Natural killer cell treated with Interleukin-12 subunit alpha and Interleukin-12 subunit beta and Interleukin-15 and Interleukin-18, amount 100 ng/mL, for 72 hours (primary cell): Measurements from ENCODE around the gene SH2B3. TPM values are rescaled to one million over a fixed set of nuclear protein-coding genes. Genes with fewer than 3 reads are reported as not detected.

Experiments
- ATAC-seq, 2 donors: fragments of 150-1000 bp; cut with Tn5 transposase in 1 of 2; sonication (Bioruptor Pico), chemical (Tn5 transposase) in 1 of 2; 2 replicates each; pipeline ENCODE4 v1.10.0; 2021
- DNase-seq: peaks from one replicate; pipeline ENCODE4 v3.0.0; 2022; ENCODE audit warnings: low spot score
- H3K27ac Mint-ChIP-seq, 2 donors: 1 replicate in 1 of 2; 2 replicates in 1 of 2; pipeline ENCODE4 v1.8.0; 2022; ENCODE audit warnings: mixed read lengths in 2 of 2, mild to moderate bottlenecking in 1 of 2, moderate library complexity in 1 of 2
- H3K27me3 Mint-ChIP-seq, 2 donors: 1 replicate in 1 of 2; 2 replicates in 1 of 2; pipeline ENCODE4 v1.8.0; 2022; ENCODE audit warnings: mixed read lengths in 2 of 2
- H3K36me3 Mint-ChIP-seq: one replicate; pipeline ENCODE4 v1.8.0; 2022; ENCODE audit warnings: mixed read lengths
- H3K4me1 Mint-ChIP-seq, 2 donors: 1 replicate in 1 of 2; 2 replicates in 1 of 2; pipeline ENCODE4 v1.8.0; 2022; ENCODE audit warnings: low read depth in 2 of 2, mixed read lengths in 2 of 2, mild to moderate bottlenecking in 1 of 2
- H3K4me3 Mint-ChIP-seq: one replicate; pipeline ENCODE4 v1.8.0; 2022; ENCODE audit warnings: mixed read lengths
- H3K9me3 Mint-ChIP-seq: 2 replicates; pipeline ENCODE4 v1.8.0; 2022; ENCODE audit warnings: mixed read lengths
- total RNA-seq, 2 donors: library from RNA; stranded (reverse); gene quantifications; one replicate each; pipeline ENCODE4 v1.2.3, GENCODE V29; 2022

The SH2B3 gene
- total RNA-seq, 2 donors from 2014 or later = 10.0 to 12.2 TPM

DNA sequence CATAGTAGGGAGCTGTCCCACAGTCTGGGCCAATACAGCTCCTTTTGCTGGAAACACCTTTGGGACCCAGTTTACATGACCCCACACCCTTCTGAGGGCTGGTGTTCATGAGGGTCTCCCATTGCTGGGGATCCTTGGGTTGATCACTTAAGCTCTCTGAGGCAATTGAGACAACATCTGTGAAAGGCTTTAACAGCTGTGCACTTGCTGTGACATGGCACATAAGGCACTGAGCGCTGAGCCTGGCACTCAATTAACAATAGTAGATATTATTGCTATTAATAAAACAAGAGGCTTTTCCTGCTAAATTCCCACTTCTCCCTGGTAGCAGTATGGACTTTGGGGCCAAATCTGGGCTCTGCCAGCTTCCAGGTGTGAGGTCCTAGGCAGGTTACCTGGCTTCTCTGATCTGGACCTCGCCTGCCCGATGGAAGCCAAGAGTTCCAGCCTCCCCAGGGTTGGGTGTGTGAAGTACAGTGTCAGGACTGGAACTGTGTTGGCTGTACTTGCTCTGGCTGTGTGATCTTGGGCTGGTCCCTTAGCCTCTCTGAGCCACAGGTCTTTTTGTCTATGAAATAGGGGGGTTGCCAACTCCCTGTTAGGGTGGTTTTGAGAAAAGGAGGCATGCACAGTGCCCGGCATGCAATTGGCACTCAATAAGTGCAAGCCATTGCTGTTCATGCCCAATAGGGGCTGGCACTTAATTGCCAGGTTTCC, 3.1 kb downstream of the SH2B3 start:
- H3K9me3 Mint-ChIP-seq = no peaks in the 10 kb centered on the region
- peak overlapping the region; percentile 42 for H3K4me3 Mint-ChIP-seq
- ATAC-seq (no peak), DNase-seq (no peak)
- peaks cover 0 to 6% of the 10 kb centered on the region in 2 donors for H3K27me3 Mint-ChIP-seq
- H3K4me1 Mint-ChIP-seq = peaks cover 53 to 61% of the 10 kb centered on the region in 2 donors
- no peaks in the 10 kb centered on the region for H3K36me3 Mint-ChIP-seq
- peak overlapping the region in 1 of 2 donors; percentile 51 for H3K27ac Mint-ChIP-seq

DNA sequence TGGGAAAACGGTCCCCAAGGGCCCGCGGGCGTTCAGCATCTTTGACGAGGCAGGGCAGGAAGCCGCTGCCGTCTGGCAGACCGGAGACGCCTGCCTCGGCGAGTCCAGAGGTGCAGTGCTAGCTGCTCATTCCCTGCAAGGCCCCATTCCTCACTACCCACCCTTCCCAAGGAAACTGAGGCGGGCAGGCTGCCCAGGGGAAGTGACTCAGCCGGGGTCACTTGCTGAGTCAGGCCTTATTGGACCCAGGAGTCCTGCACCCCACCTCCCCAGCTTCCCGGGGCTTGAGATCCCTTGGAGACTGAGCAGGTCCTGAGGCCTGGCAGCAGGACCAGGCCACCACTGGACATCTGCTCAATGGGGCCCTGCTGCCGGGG, 3.7 kb downstream of the SH2B3 start:
- Mint-ChIP-seq H3K27me3 (peaks cover 0 to under 1% of the 10 kb centered on the region in 2 donors), H3K36me3 (no peaks in the 10 kb centered on the region), H3K9me3 (no peaks in the 10 kb centered on the region), H3K4me3 (peak overlapping the region; percentile 42), H3K27ac (peak overlapping the region in 1 of 2 donors; percentile 51), H3K4me1 (peaks cover 48 to 57% of the 10 kb centered on the region in 2 donors)
- DNase-seq (no peak), ATAC-seq (no peak)

DNA sequence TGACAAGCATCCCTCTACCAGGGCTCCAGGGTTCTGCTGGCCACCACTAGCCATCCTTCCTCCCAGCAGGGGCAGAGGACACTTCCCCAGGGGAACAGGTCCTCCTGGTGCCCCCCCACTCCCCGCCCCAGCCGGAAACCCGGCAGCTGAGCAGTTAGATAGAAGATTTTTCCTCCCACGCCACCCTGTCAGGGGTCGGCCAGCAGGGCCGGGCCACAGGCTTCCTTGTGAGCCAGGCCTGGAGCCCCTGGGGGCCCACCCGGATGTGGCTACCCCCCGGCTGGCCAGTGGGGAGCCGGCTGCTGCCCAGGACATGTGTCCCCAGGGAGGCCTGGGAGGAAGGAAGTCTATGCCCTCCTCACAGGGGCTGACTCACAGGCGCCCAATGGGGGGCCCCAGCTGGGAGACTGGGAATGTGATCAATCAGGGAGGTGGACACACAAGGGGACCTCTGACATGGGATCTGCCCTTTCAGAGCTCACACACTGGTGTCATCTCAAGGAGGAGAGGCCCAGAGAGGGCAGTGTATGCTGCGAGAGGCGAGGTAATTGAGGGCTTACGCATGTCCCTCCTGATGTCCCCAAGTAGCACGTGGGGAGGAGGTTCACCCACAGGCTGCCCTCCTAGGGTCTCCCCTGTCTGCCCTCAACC, 4.2 kb downstream of the SH2B3 start:
- peak overlapping the region; percentile 39 for H3K4me3 Mint-ChIP-seq
- H3K27ac Mint-ChIP-seq = peak overlapping the region in 1 of 2 donors; percentile 51
- peaks cover 47 to 57% of the 10 kb centered on the region in 2 donors for H3K4me1 Mint-ChIP-seq
- no peak for DNase-seq
- no peaks in the 10 kb centered on the region for H3K27me3 Mint-ChIP-seq
- ATAC-seq = no peak
- no peaks in the 10 kb centered on the region for H3K9me3 Mint-ChIP-seq
- H3K36me3 Mint-ChIP-seq = no peaks in the 10 kb centered on the region

DNA sequence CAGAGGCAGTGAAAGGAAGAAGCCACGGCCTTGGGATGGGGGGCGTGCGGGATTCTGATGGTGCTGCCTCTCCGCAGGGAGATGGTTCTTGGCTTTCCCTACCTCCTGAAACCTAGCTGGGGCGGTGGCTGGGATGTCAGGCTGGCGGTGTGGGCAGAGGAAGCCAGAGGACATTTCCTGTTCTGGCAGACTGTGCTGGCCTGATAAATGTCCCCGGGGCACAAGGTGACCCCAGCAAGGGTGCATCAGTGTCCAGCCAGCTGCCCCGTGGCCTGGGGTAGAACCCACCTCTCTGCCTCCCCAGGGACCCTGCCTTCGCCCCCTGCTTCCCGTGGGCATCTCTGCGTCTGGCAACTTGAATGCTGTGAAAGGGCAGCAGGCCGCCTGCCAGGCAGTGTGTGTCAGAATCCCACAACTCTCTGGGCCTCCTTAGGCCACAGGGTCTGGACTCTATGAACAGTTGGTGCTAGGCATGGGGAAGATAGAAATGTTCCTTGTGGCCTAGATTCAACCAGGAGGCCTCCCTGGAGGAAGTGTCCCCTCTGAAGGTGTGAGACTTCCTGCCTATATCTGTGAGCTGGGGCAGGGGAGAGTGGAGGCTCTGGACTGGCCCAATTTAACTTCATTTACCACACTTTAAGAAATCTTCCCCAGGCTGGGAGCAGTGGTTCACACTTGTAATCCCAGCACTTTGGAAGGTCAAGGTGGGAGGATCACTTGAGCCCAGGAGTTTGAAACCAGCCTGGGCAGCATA, 4.9 kb downstream of the SH2B3 start:
- DNase-seq = no peak
- Mint-ChIP-seq H3K4me1 (peaks cover 50 to 60% of the 10 kb centered on the region in 2 donors), H3K36me3 (no peaks in the 10 kb centered on the region), H3K27ac (peak overlapping the region in 1 of 2 donors; percentile 51), H3K9me3 (no peaks in the 10 kb centered on the region), H3K4me3 (peak overlapping the region; percentile 39), H3K27me3 (no peaks in the 10 kb centered on the region)
- ATAC-seq = no peak

DNA sequence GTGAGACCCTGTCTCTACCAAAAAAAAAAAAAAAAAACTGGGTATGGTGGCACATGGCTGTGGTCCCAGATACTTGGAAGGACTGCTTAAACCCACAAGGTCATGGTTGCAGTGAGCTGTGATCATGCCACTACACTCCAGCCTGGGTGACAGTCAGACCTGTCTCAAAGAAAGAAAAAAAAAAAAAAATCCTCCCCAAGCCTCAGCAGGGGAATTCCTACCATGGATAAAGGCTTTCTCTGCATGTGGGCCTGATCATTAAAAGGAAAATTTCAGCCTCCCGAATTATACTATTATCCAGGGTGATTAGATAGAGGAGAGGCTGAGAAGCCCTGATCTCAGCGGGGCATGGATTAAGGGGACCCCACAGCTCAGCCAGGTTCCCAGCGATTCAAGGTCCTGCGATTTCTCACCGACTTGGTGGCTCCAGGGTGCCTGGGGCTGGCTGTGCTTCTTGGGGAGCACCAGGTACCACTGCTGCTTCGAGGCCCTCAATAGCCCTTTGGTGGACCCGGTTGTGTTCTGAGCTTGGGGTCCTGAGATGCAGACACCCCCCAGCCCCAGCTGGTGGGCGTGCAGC, 5.6 kb downstream of the SH2B3 start:
- no peak for DNase-seq
- H3K27ac Mint-ChIP-seq = no peak overlapping the region
- no peaks in the 10 kb centered on the region for H3K36me3 Mint-ChIP-seq
- no peak overlapping the region for H3K4me3 Mint-ChIP-seq
- peaks cover 50 to 63% of the 10 kb centered on the region in 2 donors for H3K4me1 Mint-ChIP-seq
- no peak for ATAC-seq
- H3K27me3 Mint-ChIP-seq = no peaks in the 10 kb centered on the region
- H3K9me3 Mint-ChIP-seq = no peaks in the 10 kb centered on the region

- peak overlapping the region; percentile 57 to 83 for H3K27ac Mint-ChIP-seq
- no peaks in the 10 kb centered on the region for H3K9me3 Mint-ChIP-seq
- H3K27me3 Mint-ChIP-seq = no peaks in the 10 kb centered on the region
- peaks cover 44 to 63% of the 10 kb centered on the region in 2 donors for H3K4me1 Mint-ChIP-seq
- peak overlapping the region; percentile 57 for H3K4me3 Mint-ChIP-seq
- no peak for DNase-seq
- H3K36me3 Mint-ChIP-seq = no peaks in the 10 kb centered on the region
- peak; percentile 42 to 59 for ATAC-seq
These were observed 6.5 kb downstream of the SH2B3 start for GRCh38 chr12:111412007-111412829.

DNA sequence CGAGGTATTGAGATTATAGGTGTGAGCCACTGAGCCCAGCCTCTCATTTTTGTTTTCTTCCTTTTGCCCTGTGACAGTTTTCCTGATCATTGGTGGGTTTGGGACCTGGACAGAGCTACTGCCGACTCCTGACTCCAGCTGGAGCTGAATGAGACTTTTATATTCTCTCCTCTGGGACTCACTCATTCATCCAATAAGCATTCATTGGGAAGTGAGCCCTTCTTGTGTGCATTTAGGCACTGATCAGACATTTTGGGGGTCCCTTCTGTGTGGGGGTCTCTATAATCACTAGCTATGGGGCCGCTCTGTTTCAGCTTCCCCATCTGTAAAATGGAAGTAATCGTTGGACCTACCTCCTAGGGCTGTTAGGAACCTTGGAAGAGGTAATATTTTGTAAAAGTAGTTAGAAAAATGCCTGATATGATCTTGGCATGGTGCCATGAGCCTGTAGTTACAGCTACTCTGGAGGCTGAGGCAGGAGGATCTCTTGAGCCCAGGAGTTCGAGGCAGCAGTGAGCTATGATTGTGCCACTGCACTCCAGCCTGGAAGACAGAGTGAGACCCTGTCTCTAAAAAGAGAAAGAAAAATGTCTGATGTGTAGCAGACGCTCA, 7.2 kb downstream of the SH2B3 start:
- peaks cover 41 to 58% of the 10 kb centered on the region in 2 donors for H3K4me1 Mint-ChIP-seq
- H3K4me3 Mint-ChIP-seq = no peak overlapping the region
- ATAC-seq = no peak
- no peaks in the 10 kb centered on the region for H3K9me3 Mint-ChIP-seq
- H3K36me3 Mint-ChIP-seq = no peaks in the 10 kb centered on the region
- peak overlapping the region; percentile 57 to 83 for H3K27ac Mint-ChIP-seq
- no peaks in the 10 kb centered on the region for H3K27me3 Mint-ChIP-seq
- no peak for DNase-seq

- H3K27ac Mint-ChIP-seq = peak overlapping the region in 1 of 2 donors; percentile 83
These were observed 7.8 kb downstream of the SH2B3 start for GRCh38 chr12:111413442-111414086.

GRCh38 chr12:111414711-111415252, 9.1 kb downstream of the SH2B3 start:
- H3K4me1 Mint-ChIP-seq = peaks cover 34 to 49% of the 10 kb centered on the region in 2 donors
- H3K4me3 Mint-ChIP-seq = no peak overlapping the region
- no peaks in the 10 kb centered on the region for H3K9me3 Mint-ChIP-seq
- no peak overlapping the region for H3K27ac Mint-ChIP-seq
- no peak for DNase-seq
- ATAC-seq = no peak
- H3K36me3 Mint-ChIP-seq = no peaks in the 10 kb centered on the region
- no peaks in the 10 kb centered on the region for H3K27me3 Mint-ChIP-seq

More at GRCh38 chr12:111413442-111414086, 7.8 kb downstream of the SH2B3 start:
- Mint-ChIP-seq H3K27me3 (no peaks in the 10 kb centered on the region), H3K4me3 (no peak overlapping the region), H3K9me3 (no peaks in the 10 kb centered on the region), H3K4me1 (peaks cover 35 to 53% of the 10 kb centered on the region in 2 donors), H3K36me3 (no peaks in the 10 kb centered on the region)
- DNase-seq = no peak
- no peak for ATAC-seq

- no peak overlapping the region for H3K27ac Mint-ChIP-seq
- no peak overlapping the region for H3K4me3 Mint-ChIP-seq
- DNase-seq (no peak), ATAC-seq (no peak)
- H3K4me1 Mint-ChIP-seq = peaks cover 23 to 31% of the 10 kb centered on the region in 2 donors
- H3K27me3 Mint-ChIP-seq = no peaks in the 10 kb centered on the region
- no peaks in the 10 kb centered on the region for H3K36me3 Mint-ChIP-seq
- H3K9me3 Mint-ChIP-seq = no peaks in the 10 kb centered on the region
These were observed 11.6 kb downstream of the SH2B3 start for GRCh38 chr12:111417290-111417689.

DNA sequence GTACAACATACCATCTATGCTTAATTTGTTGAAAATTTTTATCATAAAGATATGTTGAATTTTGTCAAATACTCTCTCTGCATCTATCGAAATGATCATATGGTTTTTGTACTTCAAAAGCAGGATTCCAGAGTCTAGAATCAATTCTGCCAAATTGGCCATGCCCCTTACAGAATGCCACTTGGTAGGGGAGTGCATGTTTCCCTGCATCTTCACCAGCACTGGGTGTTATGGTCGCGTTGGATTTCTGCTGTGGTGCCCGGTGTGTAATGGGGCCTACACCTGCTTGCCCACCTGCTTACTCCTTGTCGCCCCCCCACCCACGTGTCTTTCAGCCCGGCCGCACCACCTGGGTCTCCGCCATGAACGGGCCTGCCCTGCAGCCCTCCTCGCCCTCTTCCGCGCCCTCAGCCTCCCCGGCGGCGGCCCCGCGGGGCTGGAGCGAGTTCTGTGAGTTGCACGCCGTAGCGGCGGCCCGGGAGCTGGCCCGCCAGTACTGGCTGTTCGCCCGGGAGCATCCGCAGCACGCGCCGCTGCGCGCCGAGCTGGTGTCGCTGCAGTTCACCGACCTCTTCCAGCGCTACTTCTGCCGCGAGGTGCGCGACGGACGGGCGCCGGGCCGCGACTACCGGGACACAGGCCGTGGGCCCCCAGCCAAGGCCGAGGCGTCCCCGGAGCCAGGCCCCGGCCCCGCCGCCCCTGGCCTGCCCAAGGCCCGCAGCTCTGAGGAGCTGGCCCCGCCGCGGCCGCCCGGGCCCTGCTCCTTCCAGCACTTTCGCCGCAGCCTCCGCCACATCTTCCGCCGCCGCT, 12.3 kb downstream of the SH2B3 start:
- no peak overlapping the region for H3K4me3 Mint-ChIP-seq
- no peak for DNase-seq
- H3K27ac Mint-ChIP-seq = no peak overlapping the region
- H3K9me3 Mint-ChIP-seq = no peaks in the 10 kb centered on the region
- no peaks in the 10 kb centered on the region for H3K27me3 Mint-ChIP-seq
- peaks cover 16 to 27% of the 10 kb centered on the region in 2 donors for H3K4me1 Mint-ChIP-seq
- ATAC-seq = no peak
- no peaks in the 10 kb centered on the region for H3K36me3 Mint-ChIP-seq

GRCh38 chr12:111418594-111418880, 12.8 kb downstream of the SH2B3 start:
- Mint-ChIP-seq H3K9me3 (no peaks in the 10 kb centered on the region), H3K4me3 (no peak overlapping the region), H3K4me1 (peaks cover 11 to 22% of the 10 kb centered on the region in 2 donors), H3K27me3 (no peaks in the 10 kb centered on the region), H3K36me3 (no peaks in the 10 kb centered on the region), H3K27ac (no peak overlapping the region)
- DNase-seq = no peak
- no peak for ATAC-seq
